CD14-positive monocyte (primary cell): ENCODE data around the gene SLC22A3. TPM values are rescaled to one million over a fixed set of nuclear protein-coding genes. Genes with fewer than 3 reads are reported as not detected.

Experiments used
- DNase-seq, 3 donors: peaks; one replicate each; pipeline ENCODE4 v3.0.0-alpha.2; 2011 to 2022
- H2AFZ ChIP-seq: 2 replicates; pipeline ENCODE4 v1.6.0; 2012; ENCODE audit warnings: mild to moderate bottlenecking, low read depth, low read length, inconsistent platforms; ENCODE audit not compliant: insufficient read depth, poor library complexity, severe bottlenecking
- H3K27ac ChIP-seq, 2 donors: 1 replicate in 1 of 2; 2 replicates in 1 of 2; pipeline ENCODE4 v1.5.1; 2012 to 2013; ENCODE audit warnings: low read length in 2 of 2, control low read depth in 1 of 2, inconsistent platforms in 1 of 2, low read depth in 1 of 2, mild to moderate bottlenecking in 1 of 2
- H3K27me3 ChIP-seq, 2 donors: one replicate each; pipeline versions ENCODE4 v1.6.0 to v1.6.1; 2011 to 2013; ENCODE audit warnings: low read length in 2 of 2; ENCODE audit not compliant: control insufficient read depth in 2 of 2, insufficient read depth in 2 of 2
- H3K36me3 ChIP-seq, 2 donors: replicated peaks in 1 of 2; 1 replicate in 1 of 2; 2 replicates in 1 of 2; pipeline versions ENCODE4 v1.5.1 to v1.6.1; 2012 to 2013; ENCODE audit warnings: low read length in 2 of 2, control low read depth in 1 of 2, inconsistent platforms in 1 of 2, mild to moderate bottlenecking in 1 of 2; ENCODE audit not compliant: insufficient read depth in 2 of 2, control insufficient read depth in 1 of 2
- H3K4me1 ChIP-seq, 2 donors: 1 replicate in 1 of 2; 2 replicates in 1 of 2; pipeline versions ENCODE4 v1.5.1 to v1.6.1; 2012 to 2013; ENCODE audit warnings: low read length in 2 of 2, control low read depth in 1 of 2, inconsistent platforms in 1 of 2, mild to moderate bottlenecking in 1 of 2, moderate library complexity in 1 of 2; ENCODE audit not compliant: insufficient read depth in 2 of 2, control insufficient read depth in 1 of 2
- H3K4me2 ChIP-seq: replicated peaks from 2 replicates; pipeline ENCODE3; 2012; ENCODE audit warnings: low read length, moderate library complexity, mild to moderate bottlenecking; ENCODE audit not compliant: poor library complexity, severe bottlenecking; ENCODE audit errors: extremely low read depth
- H3K4me3 ChIP-seq, 3 experiments: fragments of 200-600 bp in 1 of 3; sonication (generic) in 1 of 3; replicated peaks in 1 of 3; 1 replicate in 2 of 3; 2 replicates in 1 of 3; pipeline ENCODE4 v1.5.1; 2011 to 2013; ENCODE audit warnings: low read length in 3 of 3, mild to moderate bottlenecking in 3 of 3, control low read depth in 2 of 3, low read depth in 2 of 3, inconsistent platforms in 1 of 3, moderate library complexity in 1 of 3
- H3K79me2 ChIP-seq: 2 replicates; pipeline ENCODE4 v1.6.0; 2012; ENCODE audit warnings: mild to moderate bottlenecking, control low read depth, inconsistent platforms, low read length, moderate library complexity; ENCODE audit not compliant: insufficient read depth
- H3K9ac ChIP-seq: 2 replicates; pipeline ENCODE4 v1.6.0; 2017; ENCODE audit warnings: low read length, mild to moderate bottlenecking; ENCODE audit not compliant: insufficient read depth, poor library complexity, severe bottlenecking
- H3K9me3 ChIP-seq, 2 donors: replicated peaks in 1 of 2; 1 replicate in 1 of 2; 2 replicates in 1 of 2; pipeline versions ENCODE4 v1.5.1 to v1.6.1; 2012 to 2013; ENCODE audit warnings: low read length in 2 of 2, control low read depth in 1 of 2; ENCODE audit not compliant: control insufficient read depth in 1 of 2, insufficient read depth in 1 of 2
- H4K20me1 ChIP-seq: 2 replicates; pipeline ENCODE4 v1.6.0; 2012; ENCODE audit warnings: mild to moderate bottlenecking, low read length, control low read depth, moderate library complexity; ENCODE audit not compliant: insufficient read depth
- H3K27ac Mint-ChIP-seq, 7 donors: one replicate each; pipeline ENCODE4 v1.8.0; 2020; ENCODE audit warnings: mild to moderate bottlenecking in 7 of 7, mixed read lengths in 7 of 7, moderate library complexity in 6 of 7, inconsistent platforms in 2 of 7
- H3K27me3 Mint-ChIP-seq, 3 donors: one replicate each; pipeline ENCODE4 v1.8.0; 2021 to 2022; ENCODE audit warnings: low read depth in 3 of 3, mild to moderate bottlenecking in 3 of 3, mixed read lengths in 3 of 3, moderate library complexity in 3 of 3, inconsistent platforms in 1 of 3
- H3K36me3 Mint-ChIP-seq, 2 donors: one replicate each; pipeline ENCODE4 v1.8.0; 2020; ENCODE audit warnings: mixed read lengths in 2 of 2, inconsistent platforms in 1 of 2, mild to moderate bottlenecking in 1 of 2
- H3K4me1 Mint-ChIP-seq: one replicate; pipeline ENCODE4 v1.8.0; 2020; ENCODE audit warnings: mild to moderate bottlenecking, mixed read lengths
- H3K4me3 Mint-ChIP-seq, 2 donors: one replicate each; pipeline ENCODE4 v1.8.0; 2020; ENCODE audit warnings: mild to moderate bottlenecking in 2 of 2, mixed read lengths in 2 of 2, moderate library complexity in 1 of 2
- H3K9me3 Mint-ChIP-seq, 7 donors: one replicate each; pipeline ENCODE4 v1.8.0; 2020 to 2022; ENCODE audit warnings: mixed read lengths in 7 of 7, mild to moderate bottlenecking in 6 of 7, moderate library complexity in 6 of 7, inconsistent platforms in 2 of 7
- CTCF ChIP-seq: fragments of 200-600 bp; IDR thresholded peaks from one replicate; pipeline ENCODE4 v1.8.0; 2022; ENCODE audit warnings: antibody characterized with exemption, mild to moderate bottlenecking
- WGBS: methylation state at CpG from one replicate; pipeline ENCODE4 v1.1.5; 2013; ENCODE audit warnings: missing lambda C conversion rate; ENCODE audit not compliant: insufficient coverage; 5-methylcytosine and 5-hydroxymethylcytosine counted together
- intact Hi-C, 2 donors: fragments of 100-400 bp; cut with micrococcal nuclease; formaldehyde crosslinking; loops; one replicate each; pipeline versions ENCODE4 v1.15.0 to v1.15.1; 2023
- polyA plus RNA-seq, 3 donors: library from polyadenylated mRNA; depleted of rRNA in 1 of 3; unstranded in 2 of 3; stranded (reverse) in 1 of 3; fragments of 300-500 nt in 2 of 3; fragments of >200 nt in 1 of 3; fragmentation: Illumina TruSeq in 2 of 3; gene quantifications; 1 replicate in 2 of 3; 2 replicates in 1 of 3; pipeline ENCODE4 v1.2.3, GENCODE V29; 2012 to 2021

SLC22A3 gene
- polyA plus RNA-seq, 3 donors: not detected

- no peak overlapping the region for H3K27ac ChIP-seq
- H3K27me3 ChIP-seq: peaks cover 0 to 2% of the 10 kb centered on the region in 2 donors
- intact Hi-C loops: no loop called here
- no peak for DNase-seq
- TF ChIP-seq CTCF: no peak
- H3K4me1 Mint-ChIP-seq: no peaks in the 10 kb centered on the region
- H3K9me3 ChIP-seq: no peaks in the 10 kb centered on the region
- H3K4me2 ChIP-seq: no peak overlapping the region
- no peaks in the 10 kb centered on the region for H3K36me3 Mint-ChIP-seq
- 83% methylated on average over 2 of the region's 3 CpGs for WGBS
- no peaks in the 10 kb centered on the region for H3K4me1 ChIP-seq
- H3K27me3 Mint-ChIP-seq: peaks cover 2 to 4% (median 2%) of the 10 kb centered on the region in 3 donors
- H3K4me3 Mint-ChIP-seq: no peak overlapping the region
- no peak overlapping the region for H3K4me3 ChIP-seq
- H2AFZ ChIP-seq: no peak overlapping the region
- no peaks in the 10 kb centered on the region for H4K20me1 ChIP-seq
- H3K79me2 ChIP-seq: no peaks in the 10 kb centered on the region
- no peak overlapping the region for H3K9ac ChIP-seq
- no peaks in the 10 kb centered on the region for H3K36me3 ChIP-seq
- peaks cover 0 to 4% (median 0%) of the 10 kb centered on the region in 7 donors for H3K9me3 Mint-ChIP-seq
- H3K27ac Mint-ChIP-seq: no peak overlapping the region
Measured at GRCh38 chr6:160337991-160338390, 10.2 kb upstream of the SLC22A3 start.

- H4K20me1 ChIP-seq: no peaks in the 10 kb centered on the region
- no peaks in the 10 kb centered on the region for H3K9me3 ChIP-seq
- H3K79me2 ChIP-seq: no peaks in the 10 kb centered on the region
- Mint-ChIP-seq H3K4me3 (no peak overlapping the region), H3K27me3 (peaks cover 20 to 32% (median 22%) of the 10 kb centered on the region in 3 donors), H3K36me3 (no peaks in the 10 kb centered on the region), H3K27ac (no peak overlapping the region), H3K9me3 (peaks cover 0 to 7% (median 0%) of the 10 kb centered on the region in 7 donors), H3K4me1 (no peaks in the 10 kb centered on the region)
- H3K4me1 ChIP-seq: no peaks in the 10 kb centered on the region
- DNase-seq: no peak
- H3K9ac ChIP-seq: no peak overlapping the region
- 100% methylated on average over 1 of the region's 2 CpGs for WGBS
- no peaks in the 10 kb centered on the region for H3K36me3 ChIP-seq
- no peak overlapping the region for H2AFZ ChIP-seq
- H3K4me3 ChIP-seq: no peak overlapping the region
- H3K27me3 ChIP-seq: peaks cover 0 to 18% of the 10 kb centered on the region in 2 donors
- no peak for TF ChIP-seq CTCF
- no peak overlapping the region for H3K4me2 ChIP-seq
- H3K27ac ChIP-seq: no peak overlapping the region
- intact Hi-C loops: no loop called here
Measured at GRCh38 chr6:160343144-160343543, 5.0 kb upstream of the SLC22A3 start.
